PC-3 (cell line): ENCODE measurements around the gene R3HDM1. TPM values are rescaled to one million over a fixed set of nuclear protein-coding genes. Genes with fewer than 3 reads are reported as not detected.

Experiments used
- ATAC-seq: fragments of 200-7000 bp; cut with Tn5 transposase; 2 replicates; pipeline ENCODE4 v1.9.1; 2020; ENCODE audit warnings: mild to moderate bottlenecking, moderate library complexity
- BruUV-seq: library from RNA; stranded (reverse); fragments of 400-500 nt; replicated peaks from 2 replicates; lab custom pipeline; 2021; lab: Mats Ljungman, UMichigan
- CTCF ChIA-PET: fragments of 300-600 bp; sonication (Branson Sonifier 250); formaldehyde crosslinking; loops from one replicate; lab custom pipeline; 2022; ENCODE audit warnings: antibody characterized with exemption; lab: Charles Lee
- POLR2A ChIA-PET: fragments of 300-600 bp; sonication (Branson Sonifier 250); formaldehyde crosslinking; loops from one replicate; lab custom pipeline; 2022; ENCODE audit warnings: antibody characterized with exemption; ENCODE audit not compliant: unreplicated experiment; lab: Charles Lee
- DNase-seq: peaks from one replicate; pipeline ENCODE4 v3.0.0-alpha.2; 2015
- H2AFZ ChIP-seq: fragments of 300-600 bp; sonication (generic); 2 replicates; pipeline ENCODE4 v1.6.0; 2016; ENCODE audit warnings: antibody characterized with exemption, low read length
- H3F3A ChIP-seq: fragments of 300-600 bp; sonication (generic); one replicate; pipeline ENCODE4 v1.6.0; 2017; ENCODE audit warnings: antibody characterized with exemption, low read length, control low read depth, mild to moderate bottlenecking; ENCODE audit not compliant: unreplicated experiment
- H3K27ac ChIP-seq: fragments of 300-600 bp; sonication (generic); 2 replicates; pipeline ENCODE4 v1.5.1; 2016; ENCODE audit warnings: mild to moderate bottlenecking, low read length
- H3K27me3 ChIP-seq: fragments of 300-600 bp; sonication (generic); 2 replicates; pipeline ENCODE4 v1.6.1; 2016; ENCODE audit warnings: low read length, mixed read lengths
- H3K36me3 ChIP-seq: fragments of 300-600 bp; sonication (generic); 2 replicates; pipeline ENCODE4 v1.6.1; 2016; ENCODE audit warnings: low read depth, mixed run types, low read length, mixed read lengths
- H3K4me1 ChIP-seq: fragments of 300-600 bp; sonication (generic); 2 replicates; pipeline ENCODE4 v1.5.1; 2016; ENCODE audit warnings: low read length; ENCODE audit not compliant: insufficient read depth
- H3K4me2 ChIP-seq: fragments of 300-600 bp; sonication (generic); 2 replicates; pipeline ENCODE4 v1.6.0; 2016; ENCODE audit warnings: low read length
- H3K4me3 ChIP-seq: fragments of 300-600 bp; sonication (generic); 2 replicates; pipeline ENCODE4 v1.5.1; 2016; ENCODE audit warnings: mild to moderate bottlenecking, low read length, mixed read lengths
- H3K79me2 ChIP-seq: fragments of 300-600 bp; sonication (generic); 2 replicates; pipeline ENCODE4 v1.6.1; 2017; ENCODE audit warnings: low read length, mixed read lengths
- H3K9ac ChIP-seq: fragments of 300-600 bp; sonication (generic); 2 replicates; pipeline ENCODE4 v1.6.0; 2016; ENCODE audit warnings: mild to moderate bottlenecking, low read length
- H3K9me2 ChIP-seq: fragments of 300-600 bp; sonication (generic); replicated peaks from 2 replicates; pipeline ENCODE4 v1.6.1; 2016; ENCODE audit warnings: mixed run types, low read length, mixed read lengths
- H3K9me3 ChIP-seq: fragments of 300-600 bp; sonication (generic); 2 replicates; pipeline ENCODE4 v1.6.1; 2016; ENCODE audit warnings: low read length, mixed read lengths
- H4K20me1 ChIP-seq: fragments of 300-600 bp; sonication (generic); 2 replicates; pipeline ENCODE4 v1.6.1; 2016; ENCODE audit warnings: low read length, mixed read lengths
- CTCF ChIP-seq: fragments of 300-600 bp; sonication (generic); conservative IDR thresholded peaks from 2 replicates; pipeline ENCODE4 v1.5.1; 2017; ENCODE audit warnings: antibody characterized with exemption, low read depth, mild to moderate bottlenecking, low read length
- EZH2 ChIP-seq: fragments of 300-600 bp; sonication (generic); IDR thresholded peaks from one replicate; pipeline ENCODE4 v1.6.1; 2017; ENCODE audit warnings: antibody characterized with exemption, mild to moderate bottlenecking, low read length; ENCODE audit not compliant: unreplicated experiment
- EZH2phosphoT487 ChIP-seq: fragments of 300-600 bp; sonication (generic); IDR thresholded peaks from 2 replicates; pipeline ENCODE4 v1.6.1; 2018; ENCODE audit warnings: mild to moderate bottlenecking, antibody characterized with exemption, low read length, borderline replicate concordance
- intact Hi-C: fragments of 100-400 bp; cut with micrococcal nuclease; formaldehyde crosslinking; loops from 2 replicates; pipeline ENCODE4 v1.9.0; 2023
- total RNA-seq: library from RNA; depleted of rRNA; stranded (reverse); fragments of >200 nt; gene quantifications from 2 replicates; pipeline ENCODE4 v1.2.3, GENCODE V29; 2014

The R3HDM1 gene
- total RNA-seq, 1 experiment from 2014 or later = 12.8 TPM

- Histone ChIP-seq H3F3A (no peaks in the 10 kb centered on the region), H3K36me3 (no peaks in the 10 kb centered on the region), H3K9me2 (no peaks in the 10 kb centered on the region), H4K20me1 (no peaks in the 10 kb centered on the region), H3K4me3 (no peak overlapping the region), H3K27me3 (no peaks in the 10 kb centered on the region), H3K79me2 (no peaks in the 10 kb centered on the region), H3K27ac (no peak overlapping the region), H3K9ac (no peak overlapping the region), H3K9me3 (no peaks in the 10 kb centered on the region), H2AFZ (no peak overlapping the region), H3K4me1 (no peaks in the 10 kb centered on the region), H3K4me2 (no peak overlapping the region)
- TF ChIP-seq EZH2phosphoT487 (no peak), CTCF (no peak), EZH2 (no peak)
- ChIA-PET CTCF (no interaction called here), POLR2A (no interaction called here)
- BruUV-seq = no TSS peak
- intact Hi-C loops = no loop called here
- ATAC-seq (no peak), DNase-seq (no peak)
Measured at GRCh38 chr2:135732561-135732960, 201.3 kb downstream of the R3HDM1 start.

GRCh38 chr2:135733045-135733444 is 201.8 kb downstream of the R3HDM1 start:
- Histone ChIP-seq H3K4me1 (no peaks in the 10 kb centered on the region), H3K79me2 (no peaks in the 10 kb centered on the region), H3K27ac (no peak overlapping the region), H3K9me2 (no peaks in the 10 kb centered on the region), H3K4me3 (no peak overlapping the region), H3K9ac (no peak overlapping the region), H3K4me2 (no peak overlapping the region), H3F3A (no peaks in the 10 kb centered on the region), H3K27me3 (no peaks in the 10 kb centered on the region), H3K36me3 (no peaks in the 10 kb centered on the region), H3K9me3 (no peaks in the 10 kb centered on the region), H4K20me1 (no peaks in the 10 kb centered on the region), H2AFZ (no peak overlapping the region)
- no peak for DNase-seq
- POLR2A ChIA-PET = no interaction called here
- CTCF ChIA-PET = no interaction called here
- no TSS peak for BruUV-seq
- ATAC-seq = no peak
- intact Hi-C loops = no loop called here
- no peak for TF ChIP-seq EZH2
- TF ChIP-seq CTCF = no peak
- no peak for TF ChIP-seq EZH2phosphoT487

- DNase-seq (no peak), ATAC-seq (no peak)
- no peaks in the 10 kb centered on the region for H3K9me3 ChIP-seq
- no peaks in the 10 kb centered on the region for H3K9me2 ChIP-seq
- no peaks in the 10 kb centered on the region for H3K4me1 ChIP-seq
- no peaks in the 10 kb centered on the region for H3K27me3 ChIP-seq
- H3K27ac ChIP-seq = no peak overlapping the region
- no peak overlapping the region for H3K9ac ChIP-seq
- no peak overlapping the region for H2AFZ ChIP-seq
- TF ChIP-seq EZH2phosphoT487 (no peak), CTCF (no peak), EZH2 (no peak)
- CTCF ChIA-PET = no interaction called here
- H3K4me2 ChIP-seq = no peak overlapping the region
- no peaks in the 10 kb centered on the region for H4K20me1 ChIP-seq
- no peaks in the 10 kb centered on the region for H3F3A ChIP-seq
- H3K36me3 ChIP-seq = no peaks in the 10 kb centered on the region
- H3K4me3 ChIP-seq = no peak overlapping the region
- H3K79me2 ChIP-seq = no peaks in the 10 kb centered on the region
- BruUV-seq = no TSS peak
- intact Hi-C loops = no loop called here
- POLR2A ChIA-PET = no interaction called here
Measured at GRCh38 chr2:135736546-135736945, 205.3 kb downstream of the R3HDM1 start.
